ENCODE results near the gene MAGI3. TPM values are rescaled to one million over a fixed set of nuclear protein-coding genes. Genes with fewer than 3 reads are reported as not detected.

The MAGI3 gene
- total RNA-seq, 1 donor: 7.2 TPM

GRCh38 chr1:113672491-113672890 is 282.2 kb downstream of the MAGI3 start:
- Histone ChIP-seq H3K4me3 (ENCODE audit: insufficient read depth, low read length) (no peak overlapping the region), H3K27me3 (ENCODE audit: insufficient read depth, low read length) (no peaks in the 10 kb centered on the region), H3K36me3 (ENCODE audit: insufficient read depth, low read length) (no peaks in the 10 kb centered on the region), H4K20me1 (ENCODE audit: insufficient read depth, low read length) (no peaks in the 10 kb centered on the region), H3K9me3 (ENCODE audit: low read depth, low read length) (no peaks in the 10 kb centered on the region), H3K27ac (ENCODE audit: low read depth, low read length) (no peak overlapping the region), H3K4me1 (ENCODE audit: insufficient read depth, low read length) (peaks cover 9% of the 10 kb centered on the region), H2AFZ (ENCODE audit: low read length) (no peak overlapping the region), H3K4me2 (ENCODE audit: insufficient read depth, low read length) (no peak overlapping the region), H3K79me2 (ENCODE audit: insufficient read depth, low read length) (no peaks in the 10 kb centered on the region)
- TF ChIP-seq CTCF (IDR thresholded peaks at IDR 0.05; ENCODE audit: extremely low read depth, low read depth, low read length): no peak
- no peak for DNase-seq (ENCODE audit: insufficient read length, low spot score, missing footprints)

- DNase-seq (ENCODE audit: insufficient read length, low spot score, missing footprints): no peak
- no peak overlapping the region for H3K4me2 ChIP-seq (ENCODE audit: insufficient read depth, low read length)
- H3K36me3 ChIP-seq (ENCODE audit: insufficient read depth, low read length): no peaks in the 10 kb centered on the region
- H3K9me3 ChIP-seq (ENCODE audit: low read depth, low read length): no peaks in the 10 kb centered on the region
- H3K4me1 ChIP-seq (ENCODE audit: insufficient read depth, low read length): peaks cover 9% of the 10 kb centered on the region
- H2AFZ ChIP-seq (ENCODE audit: low read length): no peak overlapping the region
- H3K27ac ChIP-seq (ENCODE audit: low read depth, low read length): no peak overlapping the region
- H3K79me2 ChIP-seq (ENCODE audit: insufficient read depth, low read length): no peaks in the 10 kb centered on the region
- TF ChIP-seq CTCF (IDR thresholded peaks at IDR 0.05; ENCODE audit: extremely low read depth, low read depth, low read length): no peak
- H4K20me1 ChIP-seq (ENCODE audit: insufficient read depth, low read length): no peaks in the 10 kb centered on the region
- no peaks in the 10 kb centered on the region for H3K27me3 ChIP-seq (ENCODE audit: insufficient read depth, low read length)
- no peak overlapping the region for H3K4me3 ChIP-seq (ENCODE audit: insufficient read depth, low read length)
These were observed 284.3 kb downstream of the MAGI3 start for GRCh38 chr1:113674591-113674990.

GRCh38 chr1:113675302-113675701 is 285.0 kb downstream of the MAGI3 start:
- Histone ChIP-seq H2AFZ (ENCODE audit: low read length) (no peak overlapping the region), H3K4me1 (ENCODE audit: insufficient read depth, low read length) (peaks cover 9% of the 10 kb centered on the region), H3K79me2 (ENCODE audit: insufficient read depth, low read length) (no peaks in the 10 kb centered on the region), H4K20me1 (ENCODE audit: insufficient read depth, low read length) (no peaks in the 10 kb centered on the region), H3K4me3 (ENCODE audit: insufficient read depth, low read length) (no peak overlapping the region), H3K27me3 (ENCODE audit: insufficient read depth, low read length) (no peaks in the 10 kb centered on the region), H3K4me2 (ENCODE audit: insufficient read depth, low read length) (no peak overlapping the region), H3K9me3 (ENCODE audit: low read depth, low read length) (no peaks in the 10 kb centered on the region), H3K36me3 (ENCODE audit: insufficient read depth, low read length) (no peaks in the 10 kb centered on the region), H3K27ac (ENCODE audit: low read depth, low read length) (no peak overlapping the region)
- DNase-seq (ENCODE audit: insufficient read length, low spot score, missing footprints): no peak
- no peak for TF ChIP-seq CTCF (IDR thresholded peaks at IDR 0.05; ENCODE audit: extremely low read depth, low read depth, low read length)

GRCh38 chr1:113676524-113676923 is 286.2 kb downstream of the MAGI3 start:
- Histone ChIP-seq H2AFZ (ENCODE audit: low read length) (no peak overlapping the region), H3K79me2 (ENCODE audit: insufficient read depth, low read length) (no peaks in the 10 kb centered on the region), H3K4me1 (ENCODE audit: insufficient read depth, low read length) (peaks cover 9% of the 10 kb centered on the region), H3K27ac (ENCODE audit: low read depth, low read length) (no peak overlapping the region), H3K27me3 (ENCODE audit: insufficient read depth, low read length) (no peaks in the 10 kb centered on the region), H3K4me3 (ENCODE audit: insufficient read depth, low read length) (no peak overlapping the region), H3K36me3 (ENCODE audit: insufficient read depth, low read length) (no peaks in the 10 kb centered on the region), H3K4me2 (ENCODE audit: insufficient read depth, low read length) (no peak overlapping the region), H4K20me1 (ENCODE audit: insufficient read depth, low read length) (no peaks in the 10 kb centered on the region), H3K9me3 (ENCODE audit: low read depth, low read length) (no peaks in the 10 kb centered on the region)
- no peak for DNase-seq (ENCODE audit: insufficient read length, low spot score, missing footprints)
- TF ChIP-seq CTCF (IDR thresholded peaks at IDR 0.05; ENCODE audit: extremely low read depth, low read depth, low read length): no peak

All from osteoblast (primary cell).